CD4-positive, alpha-beta T cell treated with Interleukin-6 for 4 hours (primary cell): ENCODE results near the gene FGF4.

Experiments
- DNase-seq: peaks from one replicate; pipeline ENCODE4 v3.0.0-alpha.2; 2020; ENCODE audit warnings: mixed read lengths

FGF4 gene

GRCh38 chr11:69721106-69721505 is 54.0 kb downstream of the FGF4 start:
- no peak for DNase-seq
